Activated gamma-delta T cell (primary cell): ENCODE measurements around the gene ARPC1A.
"Not testable (repeated sequence)": the region's sequence is repeated elsewhere in the genome, so short reads cannot be mapped to it uniquely, and the experiment has no call there.

Experiments
- DNase-seq: peaks from one replicate; lab custom pipeline; 2025; lab: John Stamatoyannopoulos, UW
- total RNA-seq, 2 donors: gene quantifications; one replicate each; lab custom pipeline; 2026; lab: John Stamatoyannopoulos, UW

The ARPC1A gene
- 5.8 to 6.6 reads per million in 2 donors for total RNA-seq

DNA sequence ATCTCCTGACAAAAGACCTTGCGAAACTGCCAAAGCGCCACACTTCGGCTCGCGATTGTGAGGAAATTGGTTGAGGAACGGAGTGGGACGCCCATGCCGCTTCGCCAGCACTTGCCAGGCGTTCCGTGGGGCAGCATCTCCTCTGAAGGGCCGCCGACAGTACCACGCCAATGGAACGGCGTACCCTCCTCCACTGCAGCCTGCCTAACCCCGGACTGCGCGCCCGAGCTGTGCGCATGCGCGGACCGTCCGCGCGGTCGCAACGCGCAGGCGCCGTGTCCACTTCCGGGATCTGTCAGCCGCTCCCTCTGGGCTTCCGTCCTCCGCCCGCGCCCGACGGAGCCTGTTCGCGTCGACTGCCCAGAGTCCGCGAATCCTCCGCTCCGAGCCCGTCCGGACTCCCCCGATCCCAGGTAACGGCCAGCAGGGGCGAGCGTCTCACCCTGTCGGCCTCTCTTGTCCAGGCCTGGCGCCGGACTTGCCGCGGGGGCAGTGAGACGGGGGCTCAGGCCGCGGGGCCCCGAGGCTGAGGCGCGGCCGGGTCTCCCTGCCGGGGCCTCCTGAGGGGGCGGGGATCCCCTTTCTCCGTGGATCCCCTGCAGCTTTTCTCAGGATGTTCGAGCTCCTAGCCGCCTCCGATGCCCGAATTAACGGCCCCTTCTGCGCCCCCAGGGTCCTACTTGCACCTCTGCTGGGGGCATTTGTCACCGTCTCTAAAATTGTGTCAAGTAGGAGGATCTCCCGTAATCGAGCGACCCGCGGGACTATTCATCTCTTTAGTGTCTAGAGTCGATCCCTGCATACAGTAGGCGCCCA, at the start of gene ARPC1A:
TSS of gene ARPC1A (plus strand) at position 307 of the 816 bp plus-strand sequence. CDS start 7,456 bp downstream, outside the sequence.
- DNase-seq = peak; percentile 87

GRCh38 chr7:99278180-99278579, 47.5 kb upstream of the ARPC1A start:
- no peak for DNase-seq

DNA sequence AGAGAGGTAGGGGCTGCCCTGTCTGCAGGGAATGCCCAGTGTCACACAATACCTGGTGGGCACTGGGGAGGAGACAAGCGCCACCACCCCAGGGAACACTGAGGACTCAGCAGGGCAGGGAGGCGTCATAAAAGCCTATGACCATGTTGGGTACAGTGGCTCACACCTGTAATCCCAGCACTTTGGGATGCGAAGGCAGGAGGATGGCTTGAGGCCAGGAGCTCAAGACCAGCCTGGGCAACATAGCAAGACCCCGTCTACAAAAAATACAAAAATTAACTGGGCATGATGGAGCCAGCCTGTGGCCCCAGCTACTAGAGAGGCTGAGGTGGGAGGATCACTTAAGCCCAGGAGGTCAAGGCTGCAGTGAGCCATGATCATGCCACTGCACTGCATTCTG, 41.5 kb upstream of the ARPC1A start:
- DNase-seq = not testable (repeated sequence)

GRCh38 chr7:99287779-99288534, 37.7 kb upstream of the ARPC1A start:
- DNase-seq = no peak

GRCh38 chr7:99289185-99289584, 36.5 kb upstream of the ARPC1A start:
- no peak for DNase-seq

DNA sequence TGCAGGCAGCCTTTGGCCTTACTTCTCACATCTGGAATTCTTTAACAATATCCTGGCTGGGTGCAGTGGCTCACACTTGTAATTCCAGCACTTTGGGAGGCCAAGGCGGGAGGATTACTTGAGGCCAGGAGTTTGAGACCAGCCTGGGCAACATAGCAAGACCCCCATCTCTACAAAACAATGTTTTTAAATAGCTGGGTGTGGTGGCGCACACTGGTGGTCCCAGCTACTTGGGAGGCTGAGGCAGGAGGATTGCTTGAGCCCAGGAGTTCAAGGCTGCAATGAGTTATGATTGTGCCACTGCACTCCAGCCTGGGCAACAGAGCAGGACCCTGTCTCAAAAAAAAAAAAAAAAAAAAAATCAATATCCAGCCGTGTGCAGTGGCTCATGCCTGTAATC, 35.5 kb upstream of the ARPC1A start:
- not testable (repeated sequence) for DNase-seq

GRCh38 chr7:99290980-99291607, 34.6 kb upstream of the ARPC1A start:
- DNase-seq = no peak

DNA sequence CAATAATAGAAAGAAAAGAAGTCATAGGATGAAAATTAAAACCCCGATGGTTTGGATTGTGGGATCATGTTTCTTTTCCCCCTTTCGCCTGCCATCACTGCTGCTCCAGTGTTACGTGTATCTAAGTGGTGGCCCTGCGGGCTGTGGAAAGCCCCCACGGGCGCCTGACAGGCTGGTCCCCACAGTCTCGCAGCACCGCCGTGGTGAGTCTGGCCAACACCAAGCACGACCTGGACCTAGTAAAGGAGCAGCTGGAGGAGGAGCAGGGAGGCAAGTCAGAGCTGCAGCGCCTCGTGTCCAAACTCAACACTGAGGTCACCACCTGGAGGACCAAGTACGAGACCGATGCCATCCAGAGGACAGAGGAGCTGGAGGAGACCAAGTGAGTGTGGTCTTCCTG, 33.6 kb upstream of the ARPC1A start:
- DNase-seq = no peak

DNA sequence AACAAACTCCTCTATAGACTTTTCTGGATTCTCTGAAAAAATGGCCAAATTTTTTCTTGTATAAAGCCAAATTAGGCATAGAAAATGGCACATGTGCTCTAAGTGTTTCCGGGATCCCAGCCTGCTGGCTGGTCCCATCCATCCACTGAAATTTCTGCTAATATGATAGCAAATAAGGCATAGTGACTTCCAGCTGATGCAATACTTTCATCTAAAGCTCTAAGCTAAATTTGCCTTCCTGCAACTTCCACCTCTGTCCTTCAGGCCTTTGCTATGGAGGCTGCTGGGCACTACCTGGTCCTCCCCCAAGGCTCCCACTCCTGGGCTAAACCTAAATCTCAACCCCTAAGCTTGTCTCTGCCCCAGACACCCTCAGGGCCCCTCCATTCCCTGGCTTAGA, 32.5 kb upstream of the ARPC1A start:
- no peak for DNase-seq

GRCh38 chr7:99293650-99294049, 32.0 kb upstream of the ARPC1A start:
- no peak for DNase-seq

- DNase-seq = no peak
Measured at GRCh38 chr7:99296471-99296870, 29.2 kb upstream of the ARPC1A start.

GRCh38 chr7:99301496-99301895, 24.2 kb upstream of the ARPC1A start:
- DNase-seq = no peak

GRCh38 chr7:99305473-99306260, 20.0 kb upstream of the ARPC1A start:
- DNase-seq = no peak

- DNase-seq = no peak
Measured at GRCh38 chr7:99308461-99309074, 17.1 kb upstream of the ARPC1A start.

- no peak for DNase-seq
Measured at GRCh38 chr7:99309111-99309510, 16.6 kb upstream of the ARPC1A start.

- no peak for DNase-seq
Measured at GRCh38 chr7:99310004-99310403, 15.7 kb upstream of the ARPC1A start.

- no peak for DNase-seq
Measured at GRCh38 chr7:99311702-99312101, 14.0 kb upstream of the ARPC1A start.

- no peak for DNase-seq
Measured at GRCh38 chr7:99312316-99313203, 13.1 kb upstream of the ARPC1A start.

DNA sequence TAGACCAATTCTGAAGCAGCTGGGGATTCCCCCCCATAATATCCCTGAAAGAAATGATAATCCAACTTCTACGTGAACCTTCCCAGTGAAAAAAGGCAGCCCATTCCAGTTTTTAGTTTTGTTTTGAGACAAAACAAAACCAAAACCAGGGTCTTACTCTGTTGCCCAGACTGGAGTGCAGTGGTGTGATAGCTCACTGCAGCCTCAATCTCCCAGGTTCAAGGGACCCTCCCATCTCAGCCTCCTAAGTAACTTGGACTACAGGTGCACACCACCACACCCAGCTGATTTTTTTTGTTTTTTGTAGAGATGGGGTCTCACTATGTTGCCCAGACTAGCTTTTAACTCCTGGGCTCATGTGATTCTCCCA, 12.5 kb upstream of the ARPC1A start:
- DNase-seq = no peak

- no peak for DNase-seq
Measured at GRCh38 chr7:99314504-99314903, 11.2 kb upstream of the ARPC1A start.
